Vagina (tissue), 2 donors: ENCODE measurements around the gene POLL. TPM values are rescaled to one million over a fixed set of nuclear protein-coding genes. Genes with fewer than 3 reads are reported as not detected.

Experiments used
- DNase-seq, 2 donors: peaks; one replicate each; pipeline ENCODE4 v3.0.0-alpha.2; 2017; ENCODE audit errors: extremely low spot score in 2 of 2
- H3K27ac ChIP-seq: fragments of 200-600 bp; sonication (generic); one replicate; pipeline ENCODE4 v1.5.1; 2019
- H3K27me3 ChIP-seq: fragments of 200-600 bp; sonication (generic); one replicate; pipeline ENCODE4 v1.5.1; 2019
- H3K36me3 ChIP-seq, 2 donors: fragments of 200-600 bp; sonication (generic); one replicate each; pipeline ENCODE4 v1.5.1; 2017 to 2019
- H3K4me1 ChIP-seq: fragments of 200-600 bp; sonication (generic); one replicate; pipeline ENCODE4 v1.5.1; 2019
- H3K4me3 ChIP-seq, 2 donors: fragments of 200-600 bp; sonication (generic); 1 replicate in 1 of 2; 2 replicates in 1 of 2; pipeline ENCODE4 v1.5.1; 2016 to 2019
- H3K9me3 ChIP-seq: fragments of 200-600 bp; sonication (generic); one replicate; pipeline ENCODE4 v1.5.1; 2019
- POLR2A ChIP-seq, 2 donors: fragments of 450-650 bp; IDR thresholded peaks; one replicate each; pipeline ENCODE4 v1.6.1; 2017; ENCODE audit warnings: antibody characterized with exemption in 2 of 2, mild to moderate bottlenecking in 2 of 2, moderate library complexity in 2 of 2
- POLR2AphosphoS5 ChIP-seq, 2 donors: sonication (generic); formaldehyde crosslinking; IDR thresholded peaks; one replicate each; pipeline ENCODE4 v1.9.0; 2017; ENCODE audit warnings: antibody characterized with exemption in 2 of 2, mild to moderate bottlenecking in 2 of 2, low read depth in 1 of 2; ENCODE audit not compliant: insufficient read depth in 1 of 2
- intact Hi-C: fragments of 100-400 bp; cut with DNase I; formaldehyde crosslinking; loops from one replicate; pipeline ENCODE4 v1.15.1; 2023
- total RNA-seq: library from RNA; depleted of rRNA; stranded (reverse); fragments of >200 nt; gene quantifications from one replicate; pipeline ENCODE4 v1.2.3, GENCODE V29; 2016
- TF ChIP-seq, protein P1 (sequence below), 3 experiments: fragments of 450-650 bp in 2 of 3; fragments of 200-600 bp in 1 of 3; sonication (generic) in 1 of 3; IDR thresholded peaks; one replicate each; pipeline ENCODE4 v1.5.1; 2017 to 2019; ENCODE audit warnings: antibody characterized with exemption in 3 of 3, mild to moderate bottlenecking in 2 of 3, moderate library complexity in 2 of 3

POLL gene
- total RNA-seq, 1 donor from 2014 or later: 21.1 TPM

DNA sequence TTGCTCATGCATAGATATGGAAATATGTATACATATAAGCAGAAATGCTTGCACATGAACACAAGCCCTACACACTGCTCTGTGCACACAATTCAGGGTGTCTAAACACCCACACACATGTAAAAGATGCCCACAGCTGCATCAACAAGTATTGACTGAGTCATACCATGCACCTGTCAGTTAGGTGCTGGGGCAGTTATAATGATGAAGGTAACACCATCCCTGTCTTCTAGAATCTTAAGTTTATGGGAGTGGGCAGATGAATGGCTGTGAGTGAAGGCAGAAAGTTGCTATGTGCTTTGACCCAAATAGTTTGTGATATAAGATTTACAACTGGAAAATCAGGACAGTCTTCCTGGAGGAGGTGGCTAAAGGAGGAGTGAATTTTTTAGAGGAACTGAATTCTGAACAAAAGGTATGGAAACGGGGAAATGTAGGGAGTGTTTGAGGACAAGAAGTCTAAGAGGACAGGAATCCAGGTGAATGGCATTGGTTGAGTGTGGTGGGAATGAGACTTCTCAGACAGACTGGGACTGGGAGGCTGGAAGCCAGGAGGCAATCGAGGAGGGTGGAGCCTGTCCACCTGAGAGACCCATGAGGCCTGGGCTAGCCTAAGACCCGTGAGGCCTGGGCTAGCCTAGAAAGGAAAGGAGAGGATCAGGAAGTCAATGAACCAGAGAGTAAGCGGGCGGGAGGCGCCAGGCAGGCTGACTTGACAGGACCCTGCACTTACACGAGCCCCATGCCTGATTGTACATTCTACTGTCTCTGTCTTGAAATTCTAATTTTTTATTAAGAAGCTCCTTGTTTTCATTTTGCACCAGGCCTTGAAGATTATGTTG lies 20.7 kb downstream of the POLL start:
- TF ChIP-seq, protein P1, sequence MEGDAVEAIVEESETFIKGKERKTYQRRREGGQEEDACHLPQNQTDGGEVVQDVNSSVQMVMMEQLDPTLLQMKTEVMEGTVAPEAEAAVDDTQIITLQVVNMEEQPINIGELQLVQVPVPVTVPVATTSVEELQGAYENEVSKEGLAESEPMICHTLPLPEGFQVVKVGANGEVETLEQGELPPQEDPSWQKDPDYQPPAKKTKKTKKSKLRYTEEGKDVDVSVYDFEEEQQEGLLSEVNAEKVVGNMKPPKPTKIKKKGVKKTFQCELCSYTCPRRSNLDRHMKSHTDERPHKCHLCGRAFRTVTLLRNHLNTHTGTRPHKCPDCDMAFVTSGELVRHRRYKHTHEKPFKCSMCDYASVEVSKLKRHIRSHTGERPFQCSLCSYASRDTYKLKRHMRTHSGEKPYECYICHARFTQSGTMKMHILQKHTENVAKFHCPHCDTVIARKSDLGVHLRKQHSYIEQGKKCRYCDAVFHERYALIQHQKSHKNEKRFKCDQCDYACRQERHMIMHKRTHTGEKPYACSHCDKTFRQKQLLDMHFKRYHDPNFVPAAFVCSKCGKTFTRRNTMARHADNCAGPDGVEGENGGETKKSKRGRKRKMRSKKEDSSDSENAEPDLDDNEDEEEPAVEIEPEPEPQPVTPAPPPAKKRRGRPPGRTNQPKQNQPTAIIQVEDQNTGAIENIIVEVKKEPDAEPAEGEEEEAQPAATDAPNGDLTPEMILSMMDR (IDR thresholded peaks at IDR 0.05): no peak
- TF ChIP-seq POLR2A (IDR thresholded peaks at IDR 0.05) (no peak), POLR2AphosphoS5 (IDR thresholded peaks at IDR 0.05; ENCODE audit: insufficient read depth in 1 of 2, low read depth in 1 of 2) (no peak)
- Histone ChIP-seq H3K27me3 (peaks cover 10% of the 10 kb centered on the region), H3K27ac (no peak overlapping the region), H3K36me3 (no peaks in the 10 kb centered on the region), H3K4me3 (no peak overlapping the region), H3K4me1 (peaks cover 24% of the 10 kb centered on the region), H3K9me3 (peaks cover under 1% of the 10 kb centered on the region)
- intact Hi-C loops: loop anchor here (5.0 kb wide), 1 partner anchor 350 kb away; no protein-coding TSS in a partner anchor
- DNase-seq: no peak

DNA sequence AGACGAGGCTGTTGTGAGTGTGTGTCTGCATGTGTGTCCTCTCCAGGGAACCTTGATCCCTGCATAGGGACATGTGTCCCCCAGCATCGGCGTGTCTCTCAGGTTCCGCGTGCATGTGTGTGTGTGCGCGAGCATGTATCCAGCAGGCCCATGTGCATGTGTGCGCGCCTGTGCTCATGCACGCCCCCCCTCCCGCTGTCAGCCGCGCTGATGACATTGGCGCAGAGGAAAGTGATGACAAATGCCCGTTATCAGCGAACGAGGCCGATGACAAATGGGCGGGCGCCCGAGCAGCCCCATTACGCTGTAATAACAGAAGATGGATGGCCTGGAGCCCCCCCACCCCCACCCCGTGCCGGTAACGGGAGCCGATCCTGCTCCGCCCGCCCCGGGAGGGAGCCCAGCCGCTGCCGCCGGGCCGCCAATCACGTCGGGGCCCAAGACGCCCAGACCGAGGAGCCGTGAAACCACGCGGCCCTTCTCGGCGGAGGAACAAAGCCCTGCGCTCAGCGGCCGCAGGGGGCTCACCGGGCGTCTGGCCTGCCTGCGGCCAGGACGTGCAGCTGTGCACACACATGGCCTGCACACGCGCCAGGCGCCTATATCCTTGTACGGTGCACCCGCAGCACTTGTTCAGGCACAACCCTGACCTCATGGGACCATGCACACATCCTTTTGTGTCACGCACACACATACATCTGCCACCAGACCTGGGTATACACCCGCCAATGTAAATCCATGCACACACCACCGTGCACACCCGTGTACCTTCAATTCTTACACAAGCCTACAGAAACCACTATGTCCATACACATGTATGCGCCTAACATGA lies 21.5 kb downstream of the POLL start:
- Histone ChIP-seq H3K36me3 (no peaks in the 10 kb centered on the region), H3K4me1 (peaks cover 24% of the 10 kb centered on the region), H3K27me3 (peaks cover 10% of the 10 kb centered on the region), H3K9me3 (no peaks in the 10 kb centered on the region), H3K27ac (no peak overlapping the region), H3K4me3 (no peak overlapping the region)
- TF ChIP-seq POLR2A (IDR thresholded peaks at IDR 0.05) (no peak), POLR2AphosphoS5 (IDR thresholded peaks at IDR 0.05; ENCODE audit: insufficient read depth in 1 of 2, low read depth in 1 of 2) (no peak)
- TF ChIP-seq, protein P1 (IDR thresholded peaks at IDR 0.05): no peak
- no peak for DNase-seq
- intact Hi-C loops: loop anchor here (5.0 kb wide), 1 partner anchor 349 kb away; no protein-coding TSS in a partner anchor

DNA sequence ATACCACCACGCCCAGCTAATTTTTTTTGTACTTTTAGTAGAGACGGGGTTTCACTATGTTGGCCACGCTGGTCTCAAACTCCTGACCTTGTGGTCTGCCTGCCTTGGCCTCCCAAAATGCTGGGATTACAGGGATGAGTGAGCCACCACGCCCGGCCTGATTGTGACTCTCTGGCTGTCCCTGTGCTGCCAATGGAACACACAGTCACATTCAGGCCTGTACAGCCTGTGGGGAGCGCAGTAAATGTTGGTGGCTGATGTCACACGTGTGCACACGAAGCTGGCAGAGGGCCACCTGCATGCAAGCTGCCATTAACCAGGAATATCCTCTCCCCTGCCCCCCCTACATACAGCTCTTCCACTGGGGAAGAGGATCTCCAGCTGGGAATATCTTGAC lies 22.1 kb downstream of the POLL start:
- TF ChIP-seq POLR2AphosphoS5 (IDR thresholded peaks at IDR 0.05; ENCODE audit: insufficient read depth in 1 of 2, low read depth in 1 of 2) (no peak), POLR2A (IDR thresholded peaks at IDR 0.05) (no peak)
- Histone ChIP-seq H3K9me3 (no peaks in the 10 kb centered on the region), H3K4me1 (peaks cover 22% of the 10 kb centered on the region), H3K36me3 (no peaks in the 10 kb centered on the region), H3K4me3 (no peak overlapping the region), H3K27ac (no peak overlapping the region), H3K27me3 (peaks cover 10% of the 10 kb centered on the region)
- intact Hi-C loops: loop anchor here (5.0 kb wide), 1 partner anchor 349 kb away; no protein-coding TSS in a partner anchor
- no peak for DNase-seq

DNA sequence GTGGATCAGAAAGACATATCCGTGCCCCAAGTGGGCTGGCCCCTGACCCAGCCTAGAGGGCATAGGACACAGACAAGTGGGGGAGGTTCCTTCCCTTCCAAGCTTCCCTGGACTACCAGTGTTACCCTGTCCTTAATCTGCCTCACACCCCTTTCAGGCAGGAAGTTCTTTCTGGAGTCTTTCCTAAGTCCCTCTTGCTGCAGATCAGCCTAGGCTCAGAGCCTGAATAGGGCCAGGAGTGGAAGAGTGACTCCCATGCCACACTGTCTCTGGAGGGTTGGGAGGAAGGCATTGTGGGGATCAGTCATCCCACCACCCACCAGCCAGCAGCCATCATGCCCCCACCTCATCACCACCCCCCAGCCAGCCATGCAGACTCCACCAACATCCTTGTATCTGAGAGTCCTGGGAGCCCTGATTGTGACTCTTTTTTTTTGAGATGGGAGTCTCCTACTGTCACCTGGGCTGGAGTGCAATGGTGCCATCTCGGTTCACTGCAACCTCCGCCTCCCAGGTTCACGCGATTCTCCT lies 22.6 kb downstream of the POLL start:
- H3K9me3 ChIP-seq: no peaks in the 10 kb centered on the region
- intact Hi-C loops: loop anchor here (5.0 kb wide), 1 partner anchor 348 kb away; no protein-coding TSS in a partner anchor
- TF ChIP-seq, protein P1 (IDR thresholded peaks at IDR 0.05): no peak
- TF ChIP-seq POLR2A (IDR thresholded peaks at IDR 0.05) (no peak), POLR2AphosphoS5 (IDR thresholded peaks at IDR 0.05; ENCODE audit: insufficient read depth in 1 of 2, low read depth in 1 of 2) (no peak)
- no peak overlapping the region for H3K4me3 ChIP-seq
- H3K27me3 ChIP-seq: peaks cover 10% of the 10 kb centered on the region
- no peak for DNase-seq
- no peaks in the 10 kb centered on the region for H3K36me3 ChIP-seq
- H3K27ac ChIP-seq: no peak overlapping the region
- H3K4me1 ChIP-seq: peaks cover 17% of the 10 kb centered on the region

DNA sequence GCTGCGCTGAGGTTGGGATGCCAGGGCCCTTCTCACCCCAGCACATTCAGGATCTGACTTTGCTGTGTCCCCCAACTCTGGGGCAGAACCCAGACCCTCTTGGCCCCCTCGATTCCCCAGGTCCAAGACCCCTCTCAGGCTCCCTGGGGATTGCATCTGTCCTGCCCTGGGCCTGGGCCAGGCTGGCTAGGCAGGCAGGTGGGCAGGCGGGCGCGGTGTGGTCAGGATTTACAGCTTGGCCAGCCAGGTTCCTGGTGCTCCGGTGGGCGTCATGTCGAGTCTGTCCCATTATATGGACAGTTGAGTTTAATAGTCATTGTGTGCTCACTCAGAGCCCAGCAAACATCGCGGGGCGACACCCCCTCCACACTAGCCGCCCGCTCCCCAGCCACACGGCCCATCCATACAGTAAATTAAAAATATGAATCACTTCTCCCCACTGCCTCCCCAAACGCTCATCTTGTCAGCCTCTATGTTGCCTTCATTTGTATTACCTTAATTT lies 23.5 kb downstream of the POLL start:
- H3K4me1 ChIP-seq: peaks cover 9% of the 10 kb centered on the region
- H3K9me3 ChIP-seq: no peaks in the 10 kb centered on the region
- TF ChIP-seq POLR2A (IDR thresholded peaks at IDR 0.05): no peak
- TF ChIP-seq, protein P1 (IDR thresholded peaks at IDR 0.05): no peak
- TF ChIP-seq POLR2AphosphoS5 (IDR thresholded peaks at IDR 0.05; ENCODE audit: insufficient read depth in 1 of 2, low read depth in 1 of 2): no peak
- H3K4me3 ChIP-seq: no peak overlapping the region
- H3K27me3 ChIP-seq: peaks cover 9% of the 10 kb centered on the region
- intact Hi-C loops: no loop called here
- peak in 1 of 2 donors; percentile 67 for DNase-seq
- H3K27ac ChIP-seq: no peak overlapping the region
- H3K36me3 ChIP-seq: no peaks in the 10 kb centered on the region
